ENCODE measurements around the gene FSD2. TPM values are rescaled to one million over a fixed set of nuclear protein-coding genes. Genes with fewer than 3 reads are reported as not detected.

FSD2 gene
- total and polyA plus RNA-seq, 2 of the 4 experiments (the other 2 are of a cell fraction), result not detected

DNA sequence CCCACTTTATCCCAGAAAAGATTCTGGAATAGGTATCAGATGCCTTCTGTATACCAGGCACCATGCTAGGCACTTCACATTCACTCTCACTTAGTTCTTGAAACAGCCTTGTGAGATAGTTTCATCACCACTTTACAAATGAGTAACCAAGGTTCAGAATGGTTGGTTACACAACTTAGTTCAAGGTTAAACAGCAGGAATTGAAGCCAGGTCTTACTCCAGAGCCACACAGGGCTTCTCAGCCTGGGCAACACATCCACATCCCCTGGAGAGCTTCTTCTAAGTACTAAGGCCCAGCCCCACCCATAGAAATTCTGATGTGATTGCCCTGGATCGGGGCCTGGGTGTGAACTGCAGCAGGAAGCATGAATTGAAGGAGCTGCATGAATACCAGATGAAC is 22.2 kb upstream of the FSD2 start:
- ChIA-PET POLR2A (ENCODE audit: unreplicated experiment) (no interaction called here), CTCF (no interaction called here)
- BruUV-seq (replicated peaks), result no TSS peak
- Histone ChIP-seq H4K20me1 (ENCODE audit: insufficient read depth, low read length) (peaks cover 5% of the 10 kb centered on the region), H3K56ac (ENCODE audit: extremely low read depth, insufficient read depth, low read length) (no peak overlapping the region), H3K79me1 (ENCODE audit: low read depth in 1 of 2, low read length in 2 of 2) (peaks cover 3 to 14% of the 10 kb centered on the region in 2 experiments; a peak in 3 of 4 replicates), H3K9ac (ENCODE audit: low read depth, low read length) (no peak overlapping the region), H3K18ac (ENCODE audit: low read depth, low read length) (no peak overlapping the region), H3K27ac (ENCODE audit: insufficient read depth, low read length) (no peak overlapping the region), H2BK15ac (ENCODE audit: low read depth, low read length) (no peak overlapping the region), H3K23ac (ENCODE audit: low read depth, low read length) (no peak overlapping the region), H3K9me3 (ENCODE audit: control insufficient read depth, insufficient read depth, low read length) (no peaks in the 10 kb centered on the region), H2BK120ac (ENCODE audit: low read depth, low read length) (no peak overlapping the region), H4K8ac (ENCODE audit: low read depth in 2 of 2, low read length in 2 of 2) (no peak overlapping the region), H3K36me3 (ENCODE audit: control insufficient read depth, insufficient read depth, low read length) (peaks cover 45% of the 10 kb centered on the region), H2AK5ac (ENCODE audit: low read depth, low read length) (no peak overlapping the region), H4K91ac (ENCODE audit: insufficient read depth, low read depth, low read length) (no peak overlapping the region), H2BK5ac (ENCODE audit: low read depth, low read length, poor library complexity, severe bottlenecking) (no peak overlapping the region), H3K4me2 (ENCODE audit: low read depth, low read length) (no peak overlapping the region), H3K27me3 (ENCODE audit: control insufficient read depth, insufficient read depth, low read length) (no peaks in the 10 kb centered on the region), H2BK20ac (ENCODE audit: low read depth, low read length) (no peak overlapping the region), H3K14ac (replicated peaks; ENCODE audit: low read depth, low read length) (no peak overlapping the region), H3K4ac (ENCODE audit: low read depth, low read length) (no peak overlapping the region), H2AFZ (replicated peaks; ENCODE audit: low read length, poor library complexity) (no peak overlapping the region), H3K4me3 (ENCODE audit: insufficient read depth, low read depth, low read length) (no peak overlapping the region), H2AK9ac (replicated peaks; ENCODE audit: low read depth, low read length, poor library complexity) (no peak overlapping the region), H3K4me1 (ENCODE audit: control insufficient read depth, insufficient read depth, low read length) (peaks cover 5% of the 10 kb centered on the region), H3K9me1 (ENCODE audit: insufficient read depth, low read length) (peaks cover under 1% of the 10 kb centered on the region), H4K5ac (ENCODE audit: low read depth, low read length) (no peak overlapping the region)
- ATAC-seq (ENCODE audit: low read depth) (no peak), DNase-seq (no peak)
- intact Hi-C loops (cut with micrococcal nuclease) (no loop called here), in situ Hi-C loops (cut with MboI; ENCODE audit: low sequenced_read_pairs) (loop anchor here (10.0 kb wide), 1 partner anchor 293 kb away; no protein-coding TSS in a partner anchor), dilution Hi-C loops (cut with HindIII; ENCODE audit: low sequenced_read_pairs, unreplicated experiment) (no loop called here)
- no CpG with 5 or more reads among the region's 1 CpG for WGBS, 2 experiments (ENCODE audit: extremely low coverage in 2 of 2, insufficient read length in 1 of 2)
- TF ChIP-seq BHLHE40 (IDR thresholded peaks at IDR 0.05; ENCODE audit: low read depth, low read length) (no peak), CEBPB (IDR thresholded peaks at IDR 0.05; ENCODE audit: low read depth, low read length) (no peak), MAFK (IDR thresholded peaks at IDR 0.05; ENCODE audit: low read depth, low read length) (no peak), CTCF (conservative IDR thresholded peaks at IDR 0.05; ENCODE audit: low read depth, low read length) (no peak), CHD1 (IDR thresholded peaks at IDR 0.05; ENCODE audit: low read depth, low read length) (no peak), FOS (IDR thresholded peaks at IDR 0.05; ENCODE audit: low read depth, low read length) (no peak), RAD21 (IDR thresholded peaks at IDR 0.05; ENCODE audit: low read length) (no peak), RCOR1 (IDR thresholded peaks at IDR 0.05; ENCODE audit: insufficient replicate concordance, low read length) (no peak), USF2 (IDR thresholded peaks at IDR 0.05; ENCODE audit: low read depth, low read length) (no peak), SMC3 (IDR thresholded peaks at IDR 0.05; ENCODE audit: low read depth, low read length) (no peak), RFX5 (IDR thresholded peaks at IDR 0.05; ENCODE audit: low read depth, low read length) (no peak), MAZ (IDR thresholded peaks at IDR 0.05; ENCODE audit: borderline replicate concordance, low read depth, low read length) (no peak)
- TF ChIP-seq, protein P1, sequence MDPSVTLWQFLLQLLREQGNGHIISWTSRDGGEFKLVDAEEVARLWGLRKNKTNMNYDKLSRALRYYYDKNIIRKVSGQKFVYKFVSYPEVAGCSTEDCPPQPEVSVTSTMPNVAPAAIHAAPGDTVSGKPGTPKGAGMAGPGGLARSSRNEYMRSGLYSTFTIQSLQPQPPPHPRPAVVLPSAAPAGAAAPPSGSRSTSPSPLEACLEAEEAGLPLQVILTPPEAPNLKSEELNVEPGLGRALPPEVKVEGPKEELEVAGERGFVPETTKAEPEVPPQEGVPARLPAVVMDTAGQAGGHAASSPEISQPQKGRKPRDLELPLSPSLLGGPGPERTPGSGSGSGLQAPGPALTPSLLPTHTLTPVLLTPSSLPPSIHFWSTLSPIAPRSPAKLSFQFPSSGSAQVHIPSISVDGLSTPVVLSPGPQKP (IDR thresholded peaks at IDR 0.05; ENCODE audit: borderline replicate concordance, low read depth, low read length), result no peak

All from IMR-90 (cell line).